Suprapubic skin (tissue), 3 donors: ENCODE results near the gene BDH1.

Source experiments
- CTCF ChIP-seq, 2 donors: fragments of 200-600 bp in 1 of 2; fragments of 450-650 bp in 1 of 2; sonication (generic) in 1 of 2; IDR thresholded peaks; one replicate each; pipeline ENCODE4 v1.5.1; 2016 to 2019; ENCODE audit warnings: antibody characterized with exemption in 2 of 2, mild to moderate bottlenecking in 1 of 2, moderate library complexity in 1 of 2
- POLR2A ChIP-seq, 2 donors: fragments of 450-650 bp; IDR thresholded peaks; one replicate each; pipeline ENCODE4 v1.6.1; 2017; ENCODE audit warnings: antibody characterized with exemption in 2 of 2, mild to moderate bottlenecking in 2 of 2, moderate library complexity in 2 of 2

- TF ChIP-seq CTCF (IDR thresholded peaks at IDR 0.05), result no peak
- no peak for TF ChIP-seq POLR2A (IDR thresholded peaks at IDR 0.05)
Measured at GRCh38 chr3:197472151-197472550, 83.6 kb downstream of the BDH1 start.
